ENCODE measurements around the gene PRRT3.
A peak's percentile ranks its signal among the peaks of the same experiment; 100 is the strongest.

The PRRT3 gene

DNA sequence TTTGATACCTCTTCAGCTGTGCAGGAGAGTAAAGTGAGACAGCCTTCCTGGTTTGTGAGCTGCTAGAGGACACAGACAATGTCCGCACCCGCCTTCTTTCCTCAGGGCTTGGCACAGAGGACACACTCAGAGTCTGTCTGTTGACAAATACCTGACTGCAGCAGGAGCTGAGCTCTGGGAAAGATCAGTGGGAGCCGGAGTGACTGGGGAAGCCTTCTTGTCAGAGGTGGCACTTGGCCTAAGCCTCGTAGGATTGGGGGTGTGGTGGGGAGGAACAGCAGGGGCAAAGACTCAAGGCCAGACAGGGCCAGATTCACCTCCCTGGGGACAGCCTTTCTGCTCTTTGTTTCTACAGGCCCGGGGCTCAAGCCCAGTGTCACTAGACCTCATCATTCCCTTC, 38.6 kb downstream of the PRRT3 start:
- DNase-seq (ENCODE audit: low spot score): no peak
- Histone ChIP-seq H3K27ac (peak overlapping the region; percentile 80 to 92), H3K4me3 (no peak overlapping the region)
- TF ChIP-seq, protein P1, sequence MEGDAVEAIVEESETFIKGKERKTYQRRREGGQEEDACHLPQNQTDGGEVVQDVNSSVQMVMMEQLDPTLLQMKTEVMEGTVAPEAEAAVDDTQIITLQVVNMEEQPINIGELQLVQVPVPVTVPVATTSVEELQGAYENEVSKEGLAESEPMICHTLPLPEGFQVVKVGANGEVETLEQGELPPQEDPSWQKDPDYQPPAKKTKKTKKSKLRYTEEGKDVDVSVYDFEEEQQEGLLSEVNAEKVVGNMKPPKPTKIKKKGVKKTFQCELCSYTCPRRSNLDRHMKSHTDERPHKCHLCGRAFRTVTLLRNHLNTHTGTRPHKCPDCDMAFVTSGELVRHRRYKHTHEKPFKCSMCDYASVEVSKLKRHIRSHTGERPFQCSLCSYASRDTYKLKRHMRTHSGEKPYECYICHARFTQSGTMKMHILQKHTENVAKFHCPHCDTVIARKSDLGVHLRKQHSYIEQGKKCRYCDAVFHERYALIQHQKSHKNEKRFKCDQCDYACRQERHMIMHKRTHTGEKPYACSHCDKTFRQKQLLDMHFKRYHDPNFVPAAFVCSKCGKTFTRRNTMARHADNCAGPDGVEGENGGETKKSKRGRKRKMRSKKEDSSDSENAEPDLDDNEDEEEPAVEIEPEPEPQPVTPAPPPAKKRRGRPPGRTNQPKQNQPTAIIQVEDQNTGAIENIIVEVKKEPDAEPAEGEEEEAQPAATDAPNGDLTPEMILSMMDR (IDR thresholded peaks at IDR 0.05): no peak

DNA sequence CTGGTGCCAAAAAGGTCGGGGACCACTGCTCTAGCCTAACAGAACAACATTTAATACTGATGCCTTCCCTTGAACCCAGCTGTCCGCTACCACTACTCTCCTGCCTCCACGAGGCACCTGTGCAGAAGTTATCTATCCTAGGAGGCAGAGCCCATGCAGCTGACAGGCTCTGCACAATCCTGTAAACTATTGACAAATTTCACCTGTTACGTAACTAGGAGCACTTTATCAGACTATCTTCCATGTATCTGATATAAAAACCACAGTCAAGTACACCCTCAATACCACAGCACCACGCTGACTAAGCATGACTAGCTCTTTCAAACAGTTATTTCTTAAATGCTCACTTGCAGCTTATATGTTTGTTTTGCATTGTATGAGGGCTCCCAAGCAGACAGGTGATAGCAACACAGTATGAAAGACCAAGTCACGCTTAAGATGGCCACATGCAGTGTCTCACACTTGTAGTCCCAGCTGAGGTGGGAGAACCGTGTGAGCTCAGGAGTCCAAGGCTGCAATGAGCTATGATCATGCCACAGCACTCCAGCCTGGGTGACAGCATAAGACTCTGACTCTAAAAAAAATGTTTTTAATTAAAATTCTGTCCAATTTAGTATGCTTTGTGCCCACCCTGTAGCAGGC, 39.8 kb downstream of the PRRT3 start:
- H3K4me3 ChIP-seq: no peak overlapping the region
- TF ChIP-seq, protein P1 (IDR thresholded peaks at IDR 0.05): no peak
- no peak for DNase-seq (ENCODE audit: low spot score)
- H3K27ac ChIP-seq: no peak overlapping the region

DNA sequence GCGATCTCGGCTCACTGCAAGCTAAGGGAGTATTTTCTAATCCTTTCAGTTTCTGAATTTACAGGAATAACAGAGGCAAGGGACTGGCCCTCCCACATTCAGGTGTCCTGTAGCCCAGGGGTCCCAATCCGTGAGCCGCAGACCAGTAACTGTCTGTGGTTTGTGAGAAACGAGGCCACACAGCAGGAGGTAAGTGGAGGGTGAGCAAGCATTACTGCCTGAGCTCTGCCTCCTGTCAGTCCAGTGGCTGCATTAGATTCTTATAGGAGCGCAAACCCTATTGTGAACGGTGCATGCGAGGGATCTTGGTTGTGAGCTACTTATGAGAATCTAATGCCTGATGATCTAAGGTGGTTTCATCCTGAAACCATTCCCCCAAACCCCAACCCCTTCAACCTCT, 40.3 kb downstream of the PRRT3 start:
- DNase-seq (ENCODE audit: low spot score): no peak
- Histone ChIP-seq H3K4me3 (no peak overlapping the region), H3K27ac (no peak overlapping the region)
- TF ChIP-seq, protein P1 (IDR thresholded peaks at IDR 0.05): no peak

DNA sequence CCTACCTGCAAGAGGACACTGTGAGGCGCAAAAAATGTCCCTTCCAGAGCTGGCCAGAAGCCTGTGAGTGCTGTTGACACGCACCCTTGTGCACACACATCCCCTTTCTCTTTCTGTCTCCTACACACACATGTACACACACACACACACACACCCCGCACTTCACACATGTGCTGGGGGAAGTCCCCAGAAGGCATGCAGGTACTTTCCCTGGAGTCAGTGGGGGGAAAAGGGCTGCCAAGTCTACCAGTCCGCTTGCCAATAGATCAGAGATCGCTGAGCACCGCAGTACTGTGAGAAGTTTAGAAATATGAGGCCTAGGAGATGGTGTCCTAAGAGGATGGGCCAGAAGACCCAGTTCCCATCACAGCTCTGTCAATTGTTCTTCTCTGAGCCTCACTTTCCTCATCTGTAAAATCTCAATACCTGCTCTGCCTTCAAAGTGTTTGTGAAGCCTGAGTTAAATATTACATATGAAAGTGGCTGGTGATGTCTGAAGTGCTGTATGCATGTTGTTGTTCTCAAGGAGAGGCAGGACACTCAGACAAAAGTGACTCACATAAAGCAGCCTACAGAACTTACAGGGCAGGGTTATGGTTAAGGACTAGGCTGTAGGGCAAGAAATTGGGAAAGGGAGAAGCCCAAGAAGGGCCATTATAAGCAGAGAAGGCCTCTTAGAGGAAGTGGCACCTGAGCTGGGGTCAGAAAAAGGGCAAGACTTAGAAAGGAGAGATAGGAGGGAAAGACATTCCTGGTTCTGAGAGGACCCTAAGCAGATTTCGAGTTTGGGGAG, 42.8 kb downstream of the PRRT3 start:
- no peak for DNase-seq (ENCODE audit: low spot score)
- Histone ChIP-seq H3K4me3 (no peak overlapping the region), H3K27ac (no peak overlapping the region)
- TF ChIP-seq, protein P1 (IDR thresholded peaks at IDR 0.05): no peak

DNA sequence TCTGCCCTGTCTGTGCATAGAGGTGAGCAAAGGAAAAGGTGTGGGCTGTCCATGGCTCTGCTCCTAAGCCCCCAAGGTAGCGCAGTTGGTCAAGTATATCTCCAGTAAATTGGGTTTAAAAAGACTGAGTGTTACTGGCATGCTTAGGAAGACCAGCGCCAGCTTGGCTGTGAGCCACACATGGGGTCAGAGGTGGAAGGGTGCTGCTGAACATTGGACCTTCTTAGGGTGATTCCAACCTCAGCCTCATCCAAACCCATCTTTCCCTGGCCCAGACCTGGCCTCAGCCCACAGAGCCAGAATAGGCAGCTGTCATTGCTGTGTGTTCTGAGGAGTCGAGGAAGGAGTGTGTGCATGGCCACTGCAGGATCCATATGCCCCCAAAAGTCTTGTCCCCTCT, 43.9 kb downstream of the PRRT3 start:
- DNase-seq (ENCODE audit: low spot score): no peak
- Histone ChIP-seq H3K27ac (no peak overlapping the region), H3K4me3 (no peak overlapping the region)
- TF ChIP-seq, protein P1 (IDR thresholded peaks at IDR 0.05): no peak

DNA sequence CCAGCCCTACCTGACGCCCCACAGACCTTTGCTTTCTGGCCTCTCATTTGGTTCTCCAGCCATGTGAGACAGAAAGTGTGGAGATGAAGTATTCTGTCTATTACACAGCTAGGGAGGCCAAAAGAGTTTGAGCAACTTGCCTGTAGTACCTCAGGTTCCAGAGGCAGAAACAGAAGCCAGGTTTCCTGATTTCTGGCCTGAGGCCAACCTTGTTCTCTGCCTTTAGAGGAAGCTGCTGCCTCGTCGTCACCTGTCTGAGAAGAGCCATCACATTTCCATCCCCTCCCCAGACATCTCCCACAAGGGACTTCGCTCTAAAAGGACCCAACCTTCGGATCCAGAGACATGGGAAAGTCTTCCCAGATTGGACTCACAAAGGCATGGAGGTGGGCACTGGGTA, 45.7 kb downstream of the PRRT3 start:
- TF ChIP-seq, protein P1 (IDR thresholded peaks at IDR 0.05): no peak
- H3K4me3 ChIP-seq: no peak overlapping the region
- no peak for DNase-seq (ENCODE audit: low spot score)
- H3K27ac ChIP-seq: no peak overlapping the region

DNA sequence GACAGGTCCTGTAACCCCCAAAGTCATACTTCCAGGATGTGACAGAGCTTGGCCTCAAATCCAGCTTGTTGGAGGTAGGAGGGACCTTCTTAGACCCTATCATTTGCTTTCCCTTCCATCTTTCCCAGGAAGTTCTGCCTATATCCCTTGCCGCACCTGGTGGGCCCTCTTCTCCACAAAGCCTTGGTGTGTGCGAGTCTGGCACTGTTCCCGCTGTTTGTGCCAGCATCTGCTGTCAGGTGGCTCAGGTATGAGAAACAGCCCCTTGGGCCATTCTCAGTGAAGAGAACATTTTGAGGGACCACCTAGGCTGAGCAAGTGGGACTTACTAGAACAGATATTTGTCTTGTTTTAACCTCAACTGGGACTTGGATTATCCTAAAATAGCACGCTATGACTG, 48.3 kb downstream of the PRRT3 start:
- TF ChIP-seq, protein P1 (IDR thresholded peaks at IDR 0.05): no peak
- H3K4me3 ChIP-seq: peak overlapping the region; percentile 66
- DNase-seq (ENCODE audit: low spot score): no peak

More for the DNA sequence above, 48.3 kb downstream of the PRRT3 start:
- peak overlapping the region in 1 of 2 donors; percentile 83 for H3K27ac ChIP-seq

Data from coronary artery (tissue), 2 donors.